GM12878 (cell line): Measurements from ENCODE around the gene PCED1B. TPM values are rescaled to one million over a fixed set of nuclear protein-coding genes. Genes with fewer than 3 reads are reported as not detected.

Experiments
- ATAC-seq: fragments of 200-7000 bp; cut with Tn5 transposase; 3 replicates; pipeline ENCODE4 v1.9.1; 2020; ENCODE audit warnings: mild to moderate bottlenecking, moderate library complexity
- BruUV-seq: library from RNA; stranded (reverse); fragments of 400-500 nt; replicated peaks from 2 replicates; lab custom pipeline; 2021; lab: Mats Ljungman, UMichigan
- CTCF ChIA-PET: fragments of 300-600 bp; sonication (Branson Sonifier 250); formaldehyde crosslinking; extraction: SDS; loops from one replicate; lab custom pipeline; 2021; ENCODE audit warnings: inconsistent platforms; lab: Yijun Ruan, JAX
- POLR2A ChIA-PET: fragments of 350-600 bp; formaldehyde crosslinking; extraction: SDS; loops from one replicate; lab custom pipeline; 2021; ENCODE audit warnings: inconsistent platforms; lab: Charles Lee
- RAD21 ChIA-PET: fragments of 300-600 bp; sonication (Branson Sonifier 250); formaldehyde crosslinking; loops from one replicate; lab custom pipeline; 2023; ENCODE audit warnings: antibody characterized with exemption; ENCODE audit not compliant: unreplicated experiment; lab: Charles Lee
- SMC1A ChIA-PET: fragments of 300-600 bp; sonication (Branson Sonifier 250); formaldehyde crosslinking; loops from one replicate; lab custom pipeline; 2023; ENCODE audit not compliant: unreplicated experiment, uncharacterized antibody; lab: Charles Lee
- DNase-seq: peaks from one replicate; pipeline ENCODE4 v3.0.0-alpha.2; 2011; ENCODE audit warnings: low read depth, low spot score
- FAIRE-seq: peaks from 3 replicates; lab custom pipeline; 2011; peaks lifted over from hg19 to GRCh38; lab: Jason Lieb, UNC
- H2AFZ ChIP-seq: 2 replicates; pipeline ENCODE4 v1.6.0; 2011; ENCODE audit warnings: low read depth, low read length, control low read depth; ENCODE audit not compliant: control insufficient read depth
- H3K27ac ChIP-seq: 2 replicates; pipeline ENCODE4 v1.5.1; 2011; ENCODE audit warnings: control low read depth; ENCODE audit not compliant: control insufficient read depth, insufficient read depth
- H3K27me3 ChIP-seq, 2 experiments: replicated peaks in 1 of 2; 2 replicates each; pipeline versions ENCODE4 v1.6.0 to v1.6.1; 2011; ENCODE audit warnings: low read length in 1 of 2; ENCODE audit not compliant: control insufficient read depth in 2 of 2, insufficient read depth in 2 of 2
- H3K36me3 ChIP-seq, 2 experiments: 2 replicates each; pipeline ENCODE4 v1.5.1; 2011; ENCODE audit warnings: low read length in 1 of 2; ENCODE audit not compliant: control insufficient read depth in 2 of 2, insufficient read depth in 2 of 2
- H3K4me1 ChIP-seq: 2 replicates; pipeline ENCODE4 v1.6.1; 2011; ENCODE audit warnings: mild to moderate bottlenecking, low read length, moderate library complexity, mixed read lengths; ENCODE audit not compliant: control insufficient read depth, insufficient read depth
- H3K4me2 ChIP-seq: 2 replicates; pipeline ENCODE4 v1.6.0; 2011; ENCODE audit warnings: control low read depth; ENCODE audit not compliant: control insufficient read depth, insufficient read depth
- H3K4me3 ChIP-seq: fragments of 200-600 bp; sonication (generic); 2 replicates; pipeline ENCODE4 v1.5.1; 2016
- H3K79me2 ChIP-seq: 2 replicates; pipeline ENCODE4 v1.6.0; 2011; ENCODE audit warnings: low read length; ENCODE audit not compliant: control insufficient read depth, insufficient read depth
- H3K9ac ChIP-seq: 2 replicates; pipeline ENCODE4 v1.8.0; 2011; ENCODE audit warnings: low read length, control low read depth, mixed read lengths; ENCODE audit not compliant: control insufficient read depth, insufficient read depth
- H3K9me3 ChIP-seq: replicated peaks from 3 replicates; pipeline ENCODE4 v1.5.1; 2011; ENCODE audit warnings: mild to moderate bottlenecking, low read length; ENCODE audit not compliant: control insufficient read depth, insufficient read depth
- H4K20me1 ChIP-seq: 2 replicates; pipeline ENCODE4 v1.6.0; 2011; ENCODE audit not compliant: control insufficient read depth, insufficient read depth
- CBFB ChIP-seq: IDR thresholded peaks from 2 replicates; pipeline ENCODE4 v1.6.1; 2016; ENCODE audit warnings: antibody characterized with exemption, low read depth
- E2F4 ChIP-seq: IDR thresholded peaks from 2 replicates; pipeline ENCODE4 v1.6.1; 2012; ENCODE audit warnings: low read depth, low read length, improper control_type of control experiment
- ETV6 ChIP-seq, 2 experiments: fragments of 450-650 bp in 1 of 2; IDR thresholded peaks in 1 of 2; conservative IDR thresholded peaks in 1 of 2; 2 replicates each; pipeline ENCODE4 v1.6.1; 2014; ENCODE audit warnings: antibody characterized with exemption in 1 of 2, borderline replicate concordance in 1 of 2, low read depth in 1 of 2, mild to moderate bottlenecking in 1 of 2, moderate library complexity in 1 of 2
- EZH2 ChIP-seq: IDR thresholded peaks from 2 replicates; pipeline ENCODE4 v1.6.1; 2012; ENCODE audit warnings: low read depth, mild to moderate bottlenecking, control low read depth, inconsistent platforms, low read length, borderline replicate concordance; ENCODE audit not compliant: control insufficient read depth
- HDAC6 ChIP-seq: fragments of 200-600 bp; sonication (generic); IDR thresholded peaks from one replicate; pipeline ENCODE4 v1.8.0; 2017; ENCODE audit warnings: antibody characterized with exemption; ENCODE audit not compliant: unreplicated experiment
- LARP7 ChIP-seq: fragments of 450-650 bp; IDR thresholded peaks from 2 replicates; pipeline ENCODE4 v1.6.1; 2017; ENCODE audit warnings: mild to moderate bottlenecking
- MXI1 ChIP-seq: fragments of 150-350 bp; IDR thresholded peaks from 2 replicates; pipeline ENCODE4 v1.6.1; 2011; ENCODE audit warnings: low read depth, mild to moderate bottlenecking, inconsistent platforms, low read length, improper control_type of control experiment
- NFYA ChIP-seq: IDR thresholded peaks from 2 replicates; pipeline ENCODE4 v1.6.1; 2011; ENCODE audit warnings: low read depth, mild to moderate bottlenecking, low read length, improper control_type of control experiment, borderline replicate concordance
- SREBF1 ChIP-seq: IDR thresholded peaks from 2 replicates; pipeline ENCODE4 v1.6.1; 2012; ENCODE audit warnings: mild to moderate bottlenecking, low read length
- SUPT20H ChIP-seq: IDR thresholded peaks from 2 replicates; pipeline ENCODE4 v1.6.1; 2011; ENCODE audit warnings: low read depth, mild to moderate bottlenecking, low read length, moderate library complexity, borderline replicate concordance; ENCODE audit not compliant: control insufficient read depth
- WGBS: methylation state at CpG from one replicate; pipeline ENCODE4 v1.1.6; 2016; ENCODE audit warnings: low lambda C conversion rate; ENCODE audit not compliant: insufficient replicate concordance, insufficient coverage; ENCODE audit errors: missing lambda C conversion rate; 5-methylcytosine and 5-hydroxymethylcytosine counted together
- in situ Hi-C: fragments of 300-500 bp; cut with MboI; formaldehyde crosslinking; loops from 9 replicates; pipeline ENCODE4 v1.14.3; 2018; ENCODE audit warnings: mixed read lengths
- intact Hi-C: fragments of 100-400 bp; cut with micrococcal nuclease; formaldehyde crosslinking; loops from one replicate; pipeline ENCODE4 v1.14.2; 2022; ENCODE audit not compliant: unreplicated experiment
- polyA plus RNA-seq, 11 experiments: library from polyadenylated mRNA; depleted of rRNA in 4 of 11; unstranded in 6 of 11; stranded (reverse) in 5 of 11; fragments of >200 nt; fragmentation: Nextera tagmentation in 4 of 11; fragmentation: Illumina TruSeq in 1 of 11; extraction: Ambion mirVana in 4 of 11; extraction: Trizol in 1 of 11; gene quantifications; 1 replicate in 1 of 11; 2 replicates in 10 of 11; pipeline versions ENCODE4 v1.2.1 to v1.2.3, GENCODE V29; 2011 to 2016; ENCODE audit warnings: inconsistent platforms in 2 of 11, missing spikeins in 2 of 11, low read depth in 1 of 11
- total RNA-seq, 4 experiments: library from RNA; depleted of rRNA in 3 of 4; stranded (reverse); fragments of >200 nt in 3 of 4; fragmentation: Illumina TruSeq in 1 of 4; extraction: Trizol in 1 of 4; gene quantifications; 2 replicates each; pipeline versions ENCODE4 v1.2.1 to v1.2.3, GENCODE V29; 2013 to 2021
- TF ChIP-seq, protein P1 (sequence below): fragments of 450-650 bp; IDR thresholded peaks from 2 replicates; pipeline ENCODE4 v1.6.1; 2016; ENCODE audit warnings: mild to moderate bottlenecking, moderate library complexity, borderline replicate concordance

PCED1B gene
- total and polyA plus RNA-seq, 10 of the 15 experiments (the other 5 are each of a cell fraction or from before 2014, with no cell fraction given), result 0.80 to 8.8 (median 3.0) TPM

- Histone ChIP-seq H4K20me1 (no peaks in the 10 kb centered on the region), H3K9me3 (no peaks in the 10 kb centered on the region), H3K27ac (no peak overlapping the region), H3K4me1 (no peaks in the 10 kb centered on the region), H2AFZ (no peak overlapping the region), H3K9ac (no peak overlapping the region), H3K4me2 (no peak overlapping the region), H3K36me3 (no peaks in the 10 kb centered on the region), H3K4me3 (no peak overlapping the region), H3K27me3 (no peaks in the 10 kb centered on the region), H3K79me2 (no peaks in the 10 kb centered on the region)
- DNase-seq, result no peak
- BruUV-seq, result no TSS peak
- WGBS, result 79% methylated on average over 6 of the region's 6 CpGs
- no peak for FAIRE-seq
- RAD21 ChIA-PET, result no interaction called here
- SMC1A ChIA-PET, result interaction anchor here (0.7 kb wide), 1 partner anchor 296 kb away, joined by 3 read pairs; no protein-coding TSS in a partner anchor
- no peak for ATAC-seq
- intact Hi-C loops (no loop called here), in situ Hi-C loops (no loop called here)
- CTCF ChIA-PET, result interaction anchor here (1.3 kb wide), 1 partner anchor 80 kb away, joined by 4 read pairs; no protein-coding TSS in a partner anchor
- TF ChIP-seq NFYA (no peak), MXI1 (no peak), EZH2 (no peak), LARP7 (no peak), ETV6 (conservative IDR thresholded peaks at IDR 0.05 in 1 of 2, IDR thresholded peaks at IDR 0.05 in 1 of 2; ENCODE audit: borderline replicate concordance in 1 of 2, low read depth in 1 of 2) (no peak), SREBF1 (no peak), HDAC6 (no peak), SUPT20H (no peak), CBFB (no peak), E2F4 (no peak)
- TF ChIP-seq, protein P1, sequence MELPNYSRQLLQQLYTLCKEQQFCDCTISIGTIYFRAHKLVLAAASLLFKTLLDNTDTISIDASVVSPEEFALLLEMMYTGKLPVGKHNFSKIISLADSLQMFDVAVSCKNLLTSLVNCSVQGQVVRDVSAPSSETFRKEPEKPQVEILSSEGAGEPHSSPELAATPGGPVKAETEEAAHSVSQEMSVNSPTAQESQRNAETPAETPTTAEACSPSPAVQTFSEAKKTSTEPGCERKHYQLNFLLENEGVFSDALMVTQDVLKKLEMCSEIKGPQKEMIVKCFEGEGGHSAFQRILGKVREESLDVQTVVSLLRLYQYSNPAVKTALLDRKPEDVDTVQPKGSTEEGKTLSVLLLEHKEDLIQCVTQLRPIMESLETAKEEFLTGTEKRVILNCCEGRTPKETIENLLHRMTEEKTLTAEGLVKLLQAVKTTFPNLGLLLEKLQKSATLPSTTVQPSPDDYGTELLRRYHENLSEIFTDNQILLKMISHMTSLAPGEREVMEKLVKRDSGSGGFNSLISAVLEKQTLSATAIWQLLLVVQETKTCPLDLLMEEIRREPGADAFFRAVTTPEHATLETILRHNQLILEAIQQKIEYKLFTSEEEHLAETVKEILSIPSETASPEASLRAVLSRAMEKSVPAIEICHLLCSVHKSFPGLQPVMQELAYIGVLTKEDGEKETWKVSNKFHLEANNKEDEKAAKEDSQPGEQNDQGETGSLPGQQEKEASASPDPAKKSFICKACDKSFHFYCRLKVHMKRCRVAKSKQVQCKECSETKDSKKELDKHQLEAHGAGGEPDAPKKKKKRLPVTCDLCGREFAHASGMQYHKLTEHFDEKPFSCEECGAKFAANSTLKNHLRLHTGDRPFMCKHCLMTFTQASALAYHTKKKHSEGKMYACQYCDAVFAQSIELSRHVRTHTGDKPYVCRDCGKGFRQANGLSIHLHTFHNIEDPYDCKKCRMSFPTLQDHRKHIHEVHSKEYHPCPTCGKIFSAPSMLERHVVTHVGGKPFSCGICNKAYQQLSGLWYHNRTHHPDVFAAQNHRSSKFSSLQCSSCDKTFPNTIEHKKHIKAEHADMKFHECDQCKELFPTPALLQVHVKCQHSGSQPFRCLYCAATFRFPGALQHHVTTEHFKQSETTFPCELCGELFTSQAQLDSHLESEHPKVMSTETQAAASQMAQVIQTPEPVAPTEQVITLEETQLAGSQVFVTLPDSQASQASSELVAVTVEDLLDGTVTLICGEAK, result no peak
- POLR2A ChIA-PET, result no interaction called here
Observed at GRCh38 chr12:47111854-47112253, 32.4 kb downstream of the PCED1B start.
